Left cardiac atrium (tissue), 4 donors: Measurements from ENCODE around the gene OFD1. TPM values are rescaled to one million over a fixed set of nuclear protein-coding genes. Genes with fewer than 3 reads are reported as not detected.

Source experiments
- ATAC-seq, 2 donors: fragments of 200-7000 bp; cut with Tn5 transposase; one replicate each; pipeline ENCODE4 v1.9.1; 2020; ENCODE audit warnings: mild to moderate bottlenecking in 2 of 2, moderate library complexity in 2 of 2
- DNase-seq: peaks from one replicate; pipeline ENCODE4 v3.0.0-alpha.2; 2020
- intact Hi-C, 2 donors: fragments of 100-400 bp; cut with DNase I; formaldehyde crosslinking; loops; one replicate each; pipeline versions ENCODE4 v1.14.1 to v1.15.1; 2022 to 2023
- total RNA-seq, 2 donors: library from RNA; stranded (reverse); fragmentation: NEBNext Ultra II Directional; extraction: Animal tissue kit (Norgen Biotek cat#: 25700); gene quantifications; one replicate each; pipeline ENCODE4 v1.2.1, GENCODE V29; 2021
- donor health status: DM: no; HTN: yes; CAD: no.
- donor health status: DM: no; HTN: yes; CAD: no; lungs with severe emphysema.
- donor health status: DM: yes; HTN: yes; CAD: no.
- donor health status: Dilated cardiomyopathy.

The OFD1 gene
- total RNA-seq, 2 donors from 2014 or later = 9.3 TPM

- DNase-seq (no peak), ATAC-seq (no peak)
- intact Hi-C loops = no loop called here
These were observed 8.0 kb downstream of the OFD1 start for GRCh38 chrX:13742397-13743176.

DNA sequence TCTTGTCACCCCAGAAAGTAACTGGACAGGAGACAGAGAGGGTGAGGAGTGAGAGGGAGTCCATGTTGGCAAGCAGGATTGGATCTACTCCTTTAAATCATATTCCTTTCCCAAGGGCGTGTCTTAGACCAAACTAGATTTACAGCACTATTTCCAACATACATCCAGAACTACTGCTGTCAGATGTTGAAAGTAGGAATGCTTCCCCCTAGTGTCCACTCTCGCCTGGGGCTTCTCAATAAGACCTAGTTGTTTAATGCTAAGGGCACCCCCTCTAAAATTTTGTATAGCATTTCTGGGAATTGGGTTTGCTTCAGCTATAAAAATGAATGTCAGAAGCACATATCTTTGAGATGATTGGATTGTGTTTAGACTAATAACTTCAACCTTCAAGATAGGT, 13.3 kb downstream of the OFD1 start:
- ATAC-seq = peak; percentile 44 to 56

GRCh38 chrX:13748486-13748885, 13.9 kb downstream of the OFD1 start:
- intact Hi-C loops = loop anchor here in 1 of 2 donors (5.0 kb wide), 2 partner anchors 91 to 241 kb away; no protein-coding TSS in a partner anchor
- ATAC-seq (no peak), DNase-seq (no peak)

More for the DNA sequence above, 13.3 kb downstream of the OFD1 start:
- DNase-seq = no peak
- intact Hi-C loops = loop anchor here in 1 of 2 donors (5.0 kb wide), 2 partner anchors 91 to 241 kb away; no protein-coding TSS in a partner anchor

DNA sequence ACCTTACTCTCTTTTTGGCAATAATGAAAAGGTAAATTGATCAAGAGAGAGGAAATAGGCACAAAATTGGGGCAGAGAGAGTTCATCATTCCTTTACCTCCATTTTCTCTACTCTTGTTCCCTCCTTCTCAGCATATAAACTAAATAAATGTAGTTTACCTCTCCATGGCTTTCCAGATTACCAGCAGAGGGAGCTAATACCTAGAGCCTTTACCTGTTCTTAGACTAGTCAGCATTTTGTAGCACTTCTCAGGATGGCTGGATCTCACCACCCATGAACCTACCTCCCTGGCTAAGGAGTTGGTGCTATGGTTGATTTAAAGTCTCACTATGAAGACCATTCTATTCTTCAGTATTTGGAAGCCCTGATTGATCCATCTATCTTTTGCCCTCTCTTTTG, 15.7 kb downstream of the OFD1 start:
- DNase-seq = no peak
- intact Hi-C loops = loop anchor here (5.0 to 10.0 kb wide), 2 partner anchors 93 to 285 kb away; no protein-coding TSS in a partner anchor
- peak in 1 of 2 donors; percentile 30 for ATAC-seq

- ATAC-seq (no peak), DNase-seq (no peak)
- intact Hi-C loops = loop anchor here (5.0 to 10.0 kb wide), 2 partner anchors 94 to 284 kb away; no protein-coding TSS in a partner anchor
These were observed 16.3 kb downstream of the OFD1 start for GRCh38 chrX:13750812-13751211.

GRCh38 chrX:13752141-13752540, 17.6 kb downstream of the OFD1 start:
- ATAC-seq = no peak
- no peak for DNase-seq
- intact Hi-C loops = loop anchor here (5.0 to 10.0 kb wide), 2 partner anchors 95 to 283 kb away; no protein-coding TSS in a partner anchor

DNA sequence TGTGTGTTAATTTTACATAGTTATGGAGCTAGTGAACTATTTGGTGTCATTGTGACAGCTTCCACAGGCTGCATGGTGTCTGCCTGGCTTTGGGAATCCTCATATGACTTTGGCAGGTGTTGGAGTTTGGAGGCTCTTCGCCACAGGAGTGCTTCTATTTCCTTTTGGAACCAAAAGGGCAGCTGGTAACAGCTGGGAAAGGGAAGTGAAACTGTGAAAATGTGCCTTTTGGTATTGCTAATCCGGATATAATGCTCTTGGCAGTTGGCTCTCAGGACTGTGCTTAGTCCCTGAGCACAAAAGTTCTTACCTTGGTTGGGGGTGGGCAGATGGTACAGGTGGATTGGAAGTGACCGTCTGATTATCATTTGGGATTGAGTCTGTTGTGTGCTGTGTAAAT, 18.1 kb downstream of the OFD1 start:
- ATAC-seq (no peak), DNase-seq (no peak)
- intact Hi-C loops = loop anchor here (5.0 to 10.0 kb wide), 2 partner anchors 95 to 282 kb away; no protein-coding TSS in a partner anchor

DNA sequence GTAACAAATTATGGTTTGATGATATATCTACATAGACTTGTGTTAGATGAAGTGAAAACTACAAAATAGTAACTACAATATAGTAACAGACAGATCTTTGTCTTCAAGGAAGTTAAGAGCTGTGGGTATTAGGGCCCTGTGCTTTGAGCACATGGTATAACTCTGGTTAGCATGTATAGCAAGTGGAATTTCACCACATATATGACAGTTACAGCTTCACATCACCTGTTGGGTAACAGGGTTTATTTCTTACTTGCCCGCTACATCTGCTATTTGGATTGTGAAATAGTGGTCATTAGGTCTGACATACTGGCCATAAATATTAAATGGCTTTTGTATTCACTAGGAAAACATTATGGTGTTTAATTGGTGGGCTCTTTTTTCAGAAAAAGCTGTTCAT, 20.2 kb downstream of the OFD1 start:
- DNase-seq (no peak), ATAC-seq (no peak)
- intact Hi-C loops = loop anchor here (5.0 to 10.0 kb wide), 2 partner anchors 97 to 280 kb away; no protein-coding TSS in a partner anchor

DNA sequence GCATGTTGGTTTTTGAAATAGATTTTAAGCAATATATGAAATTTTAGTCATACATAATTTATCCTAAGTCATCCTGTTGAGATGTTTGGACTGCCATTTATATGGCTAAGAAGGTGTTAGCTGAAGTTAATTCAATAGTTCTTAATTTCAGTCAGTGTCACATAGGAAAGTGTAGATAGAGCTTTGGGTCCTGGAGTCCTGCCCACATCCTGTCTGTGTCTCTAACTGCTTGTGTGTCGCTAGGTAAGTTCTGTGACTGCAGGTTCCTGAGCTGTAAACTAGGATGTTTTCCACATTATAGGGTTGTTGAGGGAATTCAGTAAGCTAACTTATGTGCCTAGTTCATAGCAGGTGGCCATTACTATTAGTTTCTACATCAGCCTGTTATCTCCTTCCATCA, 20.7 kb downstream of the OFD1 start:
- ATAC-seq = no peak
- intact Hi-C loops = loop anchor here in 1 of 2 donors (10.0 kb wide), 1 partner anchor 280 kb away; no protein-coding TSS in a partner anchor
- no peak for DNase-seq

DNA sequence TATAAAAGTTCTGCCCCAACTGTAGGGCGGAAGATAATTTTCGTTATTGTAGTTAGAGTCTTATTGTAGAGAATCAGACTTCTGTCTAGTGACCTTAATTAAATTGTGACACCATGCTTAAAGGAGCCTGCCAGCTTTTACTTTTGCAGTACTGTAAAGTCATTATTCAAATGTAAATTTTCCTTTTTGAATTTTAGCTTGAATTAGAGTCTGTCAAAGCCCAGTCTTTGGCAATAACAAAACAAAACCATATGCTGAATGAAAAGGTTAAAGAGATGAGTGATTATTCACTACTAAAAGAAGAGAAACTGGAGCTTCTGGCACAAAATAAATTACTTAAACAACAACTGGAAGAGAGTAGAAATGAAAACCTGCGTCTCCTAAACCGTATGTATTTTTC, 21.8 kb downstream of the OFD1 start:
- ATAC-seq = no peak
- intact Hi-C loops = loop anchor here in 1 of 2 donors (10.0 kb wide), 1 partner anchor 278 kb away; no protein-coding TSS in a partner anchor
- DNase-seq = no peak

GRCh38 chrX:13759152-13759718, 24.7 kb downstream of the OFD1 start:
- ATAC-seq = no peak
- DNase-seq = no peak
- intact Hi-C loops = loop anchor here in 1 of 2 donors (10.0 kb wide), 1 partner anchor 276 kb away; no protein-coding TSS in a partner anchor

DNA sequence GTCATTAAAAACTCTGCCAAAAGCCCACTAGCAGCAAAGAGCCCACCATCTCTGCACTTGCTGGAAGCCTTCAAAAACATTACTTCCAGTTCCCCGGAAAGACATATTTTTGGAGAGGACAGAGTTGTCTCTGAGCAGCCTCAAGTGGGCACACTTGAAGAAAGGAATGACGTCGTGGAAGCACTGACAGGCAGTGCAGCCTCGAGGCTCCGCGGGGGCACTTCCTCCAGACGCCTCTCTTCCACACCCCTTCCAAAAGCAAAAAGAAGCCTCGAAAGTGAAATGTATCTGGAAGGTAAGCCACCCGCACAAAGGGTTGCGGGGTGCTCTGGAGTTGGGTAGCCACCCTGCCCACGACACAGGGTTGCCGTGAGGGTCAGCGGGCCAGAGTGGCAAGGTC, 25.9 kb downstream of the OFD1 start:
- no peak for ATAC-seq
- no peak for DNase-seq
- intact Hi-C loops = no loop called here

- DNase-seq = no peak
- ATAC-seq = no peak
- intact Hi-C loops = no loop called here
These were observed 27.3 kb downstream of the OFD1 start for GRCh38 chrX:13761606-13762414.

DNA sequence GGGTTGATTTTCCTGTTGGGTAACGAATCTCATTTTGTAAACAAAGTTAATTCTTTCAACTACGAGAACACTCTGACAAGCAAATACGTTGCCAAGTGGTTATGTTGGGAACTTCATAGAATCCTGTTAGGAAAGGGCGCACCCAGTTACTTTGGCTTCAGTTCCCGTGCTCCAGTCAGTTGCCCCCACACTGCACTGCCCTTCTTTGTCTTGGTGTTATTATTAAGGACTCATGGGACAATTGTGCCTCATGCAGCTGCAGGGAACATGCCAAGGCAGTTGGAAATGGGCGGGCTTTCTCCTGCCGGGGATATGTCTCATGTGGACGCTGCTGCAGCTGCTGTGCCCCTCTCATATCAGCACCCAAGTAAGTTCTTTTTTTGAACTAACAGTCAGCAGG, 28.9 kb downstream of the OFD1 start:
- ATAC-seq (peak; percentile 67 to 77), DNase-seq (peak; percentile 61)
- intact Hi-C loops = no loop called here

DNA sequence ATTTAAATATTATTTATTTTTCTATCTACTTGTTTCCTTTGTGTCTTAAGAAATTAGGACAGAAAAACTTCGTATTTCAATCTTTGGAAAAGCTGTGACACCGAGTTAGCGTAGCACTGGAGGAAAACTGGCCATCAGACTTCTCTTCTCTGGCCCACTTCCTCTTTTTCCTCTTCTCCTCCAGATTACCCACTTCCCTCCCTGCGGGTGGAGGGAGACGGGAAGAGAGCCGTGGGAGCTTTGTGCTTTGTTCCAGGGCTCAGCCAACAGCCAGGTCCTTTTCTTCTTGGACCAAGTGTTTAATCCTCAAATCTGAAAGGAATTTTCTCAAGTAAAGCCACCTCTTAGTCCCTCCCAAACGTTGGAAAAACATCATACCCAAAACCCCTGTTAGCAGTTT, 29.7 kb downstream of the OFD1 start:
- intact Hi-C loops = no loop called here
- DNase-seq = no peak
- peak; percentile 27 to 66 for ATAC-seq

DNA sequence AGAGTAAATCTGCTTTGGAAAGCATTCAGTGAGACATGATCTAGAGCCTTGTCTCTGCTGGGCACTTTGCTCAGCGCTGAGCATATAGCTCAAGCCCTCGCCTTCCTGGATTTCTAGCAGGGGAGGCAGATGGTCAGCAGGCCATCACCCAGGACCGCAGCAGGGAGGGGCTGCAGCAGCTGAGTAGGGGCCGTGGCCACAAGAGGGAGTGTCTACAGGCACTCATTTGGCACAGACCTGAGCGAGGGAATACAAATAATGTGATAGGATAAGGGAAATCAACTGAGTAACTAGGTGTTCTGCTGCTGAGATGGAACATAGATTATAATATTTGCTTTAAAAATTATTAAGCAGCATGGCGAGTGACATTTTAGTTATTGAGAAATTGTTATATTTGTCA, 30.2 kb downstream of the OFD1 start:
- intact Hi-C loops = no loop called here
- DNase-seq (peak; percentile 33), ATAC-seq (peak; percentile 38 to 69)

- DNase-seq (no peak), ATAC-seq (no peak)
- intact Hi-C loops = no loop called here
These were observed 34.4 kb downstream of the OFD1 start for GRCh38 chrX:13768939-13769338.

GRCh38 chrX:13770013-13770535, 35.5 kb downstream of the OFD1 start:
- intact Hi-C loops = no loop called here
- DNase-seq (no peak), ATAC-seq (no peak)

DNA sequence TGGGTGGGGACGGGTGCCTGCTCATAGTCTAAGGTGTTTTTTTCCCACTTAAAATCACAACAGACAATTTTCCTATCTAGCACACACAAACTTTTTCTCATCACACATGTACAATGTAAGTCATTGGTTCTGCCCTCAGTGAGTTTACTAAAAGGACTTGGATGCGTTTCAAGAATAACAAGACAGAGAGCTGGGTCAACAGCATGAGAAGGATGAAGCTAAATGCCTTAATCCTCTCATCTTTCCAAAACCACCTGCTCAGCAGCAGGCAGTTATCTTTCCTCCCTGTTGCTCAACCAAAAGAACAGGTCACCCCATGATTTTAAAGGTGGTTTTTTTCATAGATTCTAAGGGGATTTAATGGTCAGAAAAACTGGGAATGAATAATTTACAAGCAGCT, 40.1 kb downstream of the OFD1 start:
- intact Hi-C loops = no loop called here
- no peak for ATAC-seq

More for the DNA sequence above, 40.1 kb downstream of the OFD1 start:
- no peak for DNase-seq
